Activated CD8-positive, alpha-beta memory T cell treated with anti-CD3 and anti-CD28 coated beads, Interleukin-2, amount 50 U/mL, for 4 hours (primary cell): ENCODE data around the gene ADAMTS13.
"Not testable (repeated sequence)": the region's sequence is repeated elsewhere in the genome, so short reads cannot be mapped to it uniquely, and the experiment has no call there.

Experiments used
- DNase-seq: peaks from one replicate; pipeline ENCODE4 v3.0.0-alpha.2; 2020

Gene ADAMTS13

DNA sequence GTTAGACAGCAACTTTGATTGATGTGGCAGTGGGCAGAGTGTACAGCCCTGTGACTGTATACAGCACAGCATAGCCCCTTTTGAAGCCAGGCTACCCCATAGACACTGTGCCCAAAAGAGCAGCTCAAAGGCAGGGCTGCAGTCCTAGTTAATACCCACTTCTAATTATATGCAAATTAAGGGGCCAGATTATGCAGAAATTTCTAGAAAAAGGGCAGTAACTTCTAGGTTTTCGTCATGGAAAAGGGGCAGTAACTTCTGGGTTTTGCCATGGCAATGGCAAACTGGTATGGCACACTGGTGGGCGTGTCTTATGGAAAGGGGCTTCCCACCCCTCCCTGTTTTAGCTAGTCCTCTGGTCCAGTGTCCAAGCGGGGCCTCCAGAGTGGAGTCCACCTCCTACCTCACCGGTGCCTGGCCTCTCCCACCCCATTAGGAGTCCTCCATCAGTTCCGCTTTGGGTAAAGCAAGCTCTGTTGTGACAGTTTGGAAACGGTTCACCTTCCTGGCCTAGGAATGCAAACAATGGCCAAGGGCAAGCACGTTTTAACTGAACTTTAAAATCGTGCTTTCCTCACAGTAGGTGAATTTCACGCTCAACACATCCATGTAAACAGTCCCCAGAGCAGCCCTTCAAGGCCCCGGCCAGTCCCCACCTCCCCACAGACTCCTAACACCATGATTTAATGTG lies 5.6 kb downstream of the ADAMTS13 start:
- no peak for DNase-seq

DNA sequence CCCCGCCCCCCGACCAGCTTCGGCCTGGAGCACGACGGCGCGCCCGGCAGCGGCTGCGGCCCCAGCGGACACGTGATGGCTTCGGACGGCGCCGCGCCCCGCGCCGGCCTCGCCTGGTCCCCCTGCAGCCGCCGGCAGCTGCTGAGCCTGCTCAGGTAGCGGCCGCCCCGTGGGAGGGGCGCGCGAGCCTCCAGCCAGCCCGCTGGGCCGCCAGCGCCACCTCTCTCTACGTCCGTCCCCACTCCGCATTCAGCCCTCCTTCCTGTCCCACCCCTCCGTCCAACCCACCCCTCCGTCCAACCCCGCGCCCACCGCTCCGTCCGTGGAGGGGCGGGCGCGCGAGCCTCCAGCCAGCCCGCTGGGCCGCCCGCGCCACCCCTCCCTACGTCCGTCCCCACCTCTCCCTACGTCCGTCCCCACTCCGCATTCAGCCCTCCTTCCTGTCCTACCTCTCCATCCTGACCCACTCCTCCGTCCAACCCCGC lies 6.5 kb downstream of the ADAMTS13 start:
- no peak for DNase-seq

DNA sequence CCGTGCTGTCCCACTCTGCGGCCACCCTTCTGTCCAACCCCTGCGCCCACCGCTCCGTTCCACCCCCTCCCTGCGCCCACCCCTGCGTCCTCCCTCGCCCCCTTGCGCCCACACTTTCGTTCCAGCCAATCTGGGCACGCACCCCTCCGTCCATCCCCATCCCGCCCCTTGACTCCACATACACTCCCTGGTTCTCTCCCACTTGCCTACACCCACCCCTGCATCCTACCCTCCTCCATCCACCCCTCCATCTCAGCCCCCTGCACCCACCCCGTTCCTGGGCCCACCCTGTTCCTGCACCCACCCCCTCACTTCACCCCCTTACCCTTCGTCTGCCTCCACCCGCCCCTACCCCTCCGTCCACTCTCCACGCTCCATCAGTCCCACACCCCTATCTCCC lies 7.0 kb downstream of the ADAMTS13 start:
- no peak for DNase-seq

DNA sequence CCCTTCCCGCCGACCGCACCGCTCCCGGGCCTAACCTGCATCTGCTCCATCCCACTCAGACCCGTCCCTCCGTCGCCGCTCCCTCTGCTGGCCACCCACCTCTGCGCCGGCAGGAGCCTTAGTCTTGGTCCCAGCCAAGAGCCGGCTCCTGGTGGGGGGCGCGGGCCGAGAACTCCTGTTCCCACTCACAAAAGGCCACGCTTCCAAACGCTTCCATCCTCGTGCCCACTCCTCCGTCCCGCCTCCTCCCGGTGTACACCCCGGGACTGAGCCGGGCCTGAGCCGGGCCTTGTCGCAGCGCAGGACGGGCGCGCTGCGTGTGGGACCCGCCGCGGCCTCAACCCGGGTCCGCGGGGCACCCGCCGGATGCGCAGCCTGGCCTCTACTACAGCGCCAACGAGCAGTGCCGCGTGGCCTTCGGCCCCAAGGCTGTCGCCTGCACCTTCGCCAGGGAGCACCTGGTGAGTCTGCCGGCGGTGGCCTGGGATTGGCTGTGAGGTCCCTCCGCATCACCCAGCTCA lies 7.5 kb downstream of the ADAMTS13 start:
- peak; percentile 34 for DNase-seq

DNA sequence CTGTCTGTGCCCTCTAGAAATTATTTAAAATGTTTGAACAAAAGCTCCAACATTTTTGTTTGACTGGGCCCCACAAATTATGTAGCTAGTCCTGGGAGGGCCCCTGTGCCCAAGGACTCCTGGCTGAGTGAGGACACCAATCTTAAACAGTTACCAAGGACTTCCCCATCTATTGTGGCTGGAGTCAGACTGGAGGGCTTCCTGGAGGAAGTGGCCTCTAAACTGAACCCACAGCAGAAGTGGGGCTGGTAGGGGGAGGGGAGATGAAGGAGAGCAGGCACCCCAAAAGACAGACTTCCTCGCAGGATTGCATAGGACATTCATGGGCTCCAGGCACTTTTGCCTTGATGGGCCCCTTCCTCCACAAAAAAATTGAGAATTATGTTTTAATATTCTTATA lies 8.1 kb downstream of the ADAMTS13 start:
- no peak for DNase-seq

DNA sequence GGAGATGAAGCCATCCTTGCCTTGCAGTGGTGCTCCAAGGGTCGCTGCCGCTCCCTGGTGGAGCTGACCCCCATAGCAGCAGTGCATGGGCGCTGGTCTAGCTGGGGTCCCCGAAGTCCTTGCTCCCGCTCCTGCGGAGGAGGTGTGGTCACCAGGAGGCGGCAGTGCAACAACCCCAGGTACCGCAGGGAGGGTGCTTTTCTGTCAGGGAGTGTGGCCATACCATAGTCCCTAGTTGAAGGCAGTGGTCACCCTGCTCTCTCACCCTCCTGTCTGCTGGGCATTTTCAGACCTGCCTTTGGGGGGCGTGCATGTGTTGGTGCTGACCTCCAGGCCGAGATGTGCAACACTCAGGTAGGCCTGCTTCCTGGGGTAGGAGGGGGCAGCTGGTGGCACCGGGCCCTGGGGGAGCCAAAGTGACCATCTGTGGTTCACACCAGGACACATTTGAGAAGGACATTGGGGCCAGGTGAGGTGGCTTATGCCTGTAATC lies 11.2 kb downstream of the ADAMTS13 start:
- no peak for DNase-seq

DNA sequence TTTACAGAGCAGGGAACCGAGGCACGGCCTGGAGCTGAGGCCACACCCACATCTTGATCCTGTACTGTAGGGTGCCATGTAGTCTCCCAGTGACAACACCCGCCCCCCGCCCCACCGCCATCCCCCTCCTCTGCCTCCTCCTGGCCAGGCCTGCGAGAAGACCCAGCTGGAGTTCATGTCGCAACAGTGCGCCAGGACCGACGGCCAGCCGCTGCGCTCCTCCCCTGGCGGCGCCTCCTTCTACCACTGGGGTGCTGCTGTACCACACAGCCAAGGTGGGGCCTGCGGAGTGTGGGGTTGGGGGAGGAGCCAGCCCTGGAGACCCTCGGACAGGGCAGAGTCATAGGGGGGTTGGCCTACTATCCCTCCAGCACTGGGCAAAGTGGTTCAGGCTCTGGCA lies 14.5 kb downstream of the ADAMTS13 start:
- DNase-seq: no peak

DNA sequence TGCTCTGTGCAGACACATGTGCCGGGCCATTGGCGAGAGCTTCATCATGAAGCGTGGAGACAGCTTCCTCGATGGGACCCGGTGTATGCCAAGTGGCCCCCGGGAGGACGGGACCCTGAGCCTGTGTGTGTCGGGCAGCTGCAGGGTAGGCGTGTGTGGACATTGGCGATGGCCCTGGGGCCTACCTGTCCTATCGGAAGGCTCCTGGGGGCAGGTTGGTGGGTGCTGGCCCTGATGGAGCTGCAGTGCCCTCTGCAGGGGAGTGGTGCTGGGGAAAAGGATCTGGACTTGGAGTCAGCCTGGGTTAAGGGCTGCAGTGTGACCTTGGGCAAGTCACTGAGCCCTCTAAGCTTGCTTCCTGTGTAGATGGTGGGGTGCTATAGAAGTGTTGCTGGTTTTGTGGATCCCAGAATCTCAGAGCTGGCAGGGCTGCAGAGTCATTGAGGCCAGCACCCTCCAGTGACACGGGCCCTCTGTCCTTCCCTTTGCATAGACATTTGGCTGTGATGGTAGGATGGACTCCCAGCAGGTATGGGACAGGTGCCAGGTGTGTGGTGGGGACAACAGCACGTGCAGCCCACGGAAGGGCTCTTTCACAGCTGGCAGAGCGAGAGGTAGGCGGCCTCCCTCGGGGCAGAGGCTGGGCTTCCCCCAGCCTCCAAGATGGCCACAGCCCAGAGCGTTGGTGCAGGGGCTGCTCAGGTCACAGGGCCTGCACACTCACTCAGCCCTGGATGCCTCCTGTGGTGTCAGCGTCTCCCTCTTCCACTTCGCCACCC lies 15.8 kb downstream of the ADAMTS13 start:
- DNase-seq: no peak

DNA sequence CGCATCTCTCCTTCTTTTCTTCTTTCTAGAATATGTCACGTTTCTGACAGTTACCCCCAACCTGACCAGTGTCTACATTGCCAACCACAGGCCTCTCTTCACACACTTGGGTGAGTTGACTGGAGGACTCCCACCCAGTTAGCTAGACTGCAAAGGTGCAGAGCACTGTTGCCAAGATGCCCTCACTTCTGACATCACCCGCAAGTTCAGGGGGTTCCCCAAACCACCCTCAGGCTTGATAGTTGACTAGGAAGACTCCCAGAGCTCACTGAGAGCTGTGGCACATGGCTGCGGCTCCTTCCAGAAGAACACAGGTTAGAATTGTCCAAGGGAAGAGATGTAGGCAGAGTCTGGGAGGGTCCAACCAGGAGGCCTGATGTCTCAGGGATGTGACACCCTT lies 17.2 kb downstream of the ADAMTS13 start:
- DNase-seq: no peak

DNA sequence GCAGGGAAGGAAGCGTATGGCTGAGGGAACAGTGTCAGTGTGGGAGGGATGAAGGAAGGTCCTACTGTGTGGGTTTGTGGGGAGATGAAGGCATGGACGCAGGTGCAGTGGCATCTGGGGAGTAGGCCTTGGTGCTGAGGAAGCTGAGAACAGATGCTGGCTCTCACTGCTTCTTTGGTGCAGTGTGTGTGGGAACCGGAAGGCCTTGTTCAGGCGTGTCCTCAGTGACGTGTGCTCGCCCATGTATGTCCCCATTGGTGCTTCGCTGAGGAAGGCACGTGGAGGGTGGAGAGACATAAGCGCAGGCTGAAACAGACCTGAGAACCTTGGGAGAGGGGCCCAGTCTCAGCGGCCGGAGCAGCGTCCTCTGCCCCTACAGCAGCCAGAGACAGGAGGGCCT lies 18.7 kb downstream of the ADAMTS13 start:
- DNase-seq: no peak

DNA sequence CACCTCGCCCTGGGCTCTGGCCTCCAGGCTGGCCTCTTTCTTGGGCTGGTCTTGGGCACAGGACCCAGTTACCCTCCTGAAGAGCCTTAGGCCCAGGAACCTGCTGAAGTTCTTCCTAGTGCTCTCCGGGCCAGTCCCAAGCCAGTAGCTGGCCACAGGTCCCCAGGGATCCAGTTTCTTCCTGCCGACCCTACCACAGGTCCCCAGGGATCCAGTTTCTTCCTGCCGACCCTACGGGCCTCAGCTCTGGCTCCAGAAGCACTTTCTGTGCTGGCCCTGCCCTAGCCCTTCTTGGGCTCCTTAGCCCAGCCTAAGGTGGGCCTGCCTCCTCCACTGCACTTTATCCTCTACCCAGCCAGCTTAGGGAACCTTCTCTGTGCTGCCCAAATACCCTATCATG lies 19.4 kb downstream of the ADAMTS13 start:
- no peak for DNase-seq

DNA sequence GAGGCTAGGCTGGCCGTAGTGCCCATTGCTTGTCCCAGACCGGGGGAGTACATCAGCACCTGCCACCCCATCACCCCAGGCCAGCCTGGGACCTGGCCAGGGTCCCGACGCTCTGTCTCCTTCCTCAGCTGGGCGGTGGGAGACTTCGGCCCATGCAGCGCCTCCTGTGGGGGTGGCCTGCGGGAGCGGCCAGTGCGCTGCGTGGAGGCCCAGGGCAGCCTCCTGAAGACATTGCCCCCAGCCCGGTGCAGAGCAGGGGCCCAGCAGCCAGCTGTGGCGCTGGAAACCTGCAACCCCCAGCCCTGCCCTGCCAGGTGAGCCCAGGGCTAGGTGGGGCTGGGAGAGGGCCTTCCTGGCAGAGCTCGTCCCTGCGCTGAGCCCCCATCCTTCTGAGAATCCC lies 21.1 kb downstream of the ADAMTS13 start:
- no peak for DNase-seq

DNA sequence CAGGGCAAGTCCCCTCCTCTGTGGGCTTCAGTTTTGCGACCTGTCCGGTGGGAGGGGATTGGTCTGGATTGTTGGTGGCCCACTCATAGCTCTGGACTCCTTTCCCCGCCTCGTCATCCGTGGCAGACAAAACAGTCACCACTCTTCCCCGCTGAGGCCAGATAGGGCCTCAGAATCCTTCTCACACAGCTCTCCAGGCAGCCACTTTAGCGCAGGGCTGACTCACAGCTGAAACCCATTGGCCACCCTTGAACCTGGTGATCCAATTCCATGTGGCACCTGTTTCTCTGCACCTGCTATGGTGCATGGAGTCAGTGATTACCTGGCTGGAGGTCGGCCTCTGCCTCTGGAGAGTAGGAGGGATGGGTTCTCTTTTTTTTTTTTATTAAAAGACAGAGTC lies 21.8 kb downstream of the ADAMTS13 start:
- no peak for DNase-seq

DNA sequence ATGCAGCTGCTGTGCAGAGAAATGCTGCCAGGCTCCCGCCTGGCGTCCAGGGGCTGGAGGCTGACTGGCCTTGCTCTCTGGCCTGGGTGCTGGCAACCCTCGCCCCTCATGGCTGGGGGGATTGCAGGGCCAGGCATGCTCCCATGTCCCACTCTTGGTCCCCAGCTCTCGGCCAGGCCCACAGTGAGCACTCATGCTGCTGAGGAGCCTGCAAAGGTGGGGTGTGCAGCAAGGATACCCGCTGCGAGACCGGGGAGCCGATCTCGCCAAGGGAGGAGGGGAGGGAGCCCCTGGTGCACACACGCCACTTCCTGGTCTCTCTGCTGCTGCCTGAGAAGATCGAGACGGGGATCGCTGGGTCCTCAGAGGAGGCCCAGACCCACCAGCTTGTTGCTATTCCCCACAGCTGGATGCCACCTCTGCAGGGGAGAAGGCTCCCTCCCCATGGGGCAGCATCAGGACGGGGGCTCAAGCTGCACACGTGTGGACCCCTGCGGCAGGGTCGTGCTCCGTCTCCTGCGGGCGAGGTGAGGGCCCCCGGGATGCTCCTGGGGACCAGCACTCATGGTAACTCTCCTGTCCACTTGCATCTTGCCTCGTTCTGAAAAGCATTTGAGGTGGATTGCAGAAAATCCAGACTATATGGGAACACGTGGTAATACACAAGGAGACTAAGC lies 23.3 kb downstream of the ADAMTS13 start:
- DNase-seq: no peak

DNA sequence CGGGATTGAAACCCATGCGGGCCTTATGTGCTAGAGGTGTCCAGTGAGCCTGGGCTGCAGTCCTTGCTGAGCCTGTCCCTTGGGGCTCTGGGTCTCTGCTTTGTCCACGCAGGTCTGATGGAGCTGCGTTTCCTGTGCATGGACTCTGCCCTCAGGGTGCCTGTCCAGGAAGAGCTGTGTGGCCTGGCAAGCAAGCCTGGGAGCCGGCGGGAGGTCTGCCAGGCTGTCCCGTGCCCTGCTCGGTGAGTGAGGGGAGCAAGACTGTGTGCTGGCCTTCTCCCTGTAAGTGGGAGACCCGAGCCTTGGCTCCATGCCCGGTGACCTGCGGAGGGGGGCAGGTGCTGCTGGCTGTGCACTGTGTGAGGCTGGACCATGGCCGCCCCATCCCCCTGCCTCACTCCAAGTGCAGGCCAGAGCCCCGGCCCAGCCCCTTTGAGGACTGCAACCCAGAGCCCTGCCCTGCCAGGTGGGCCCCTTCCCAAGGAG lies 26.4 kb downstream of the ADAMTS13 start:
- DNase-seq: no peak

DNA sequence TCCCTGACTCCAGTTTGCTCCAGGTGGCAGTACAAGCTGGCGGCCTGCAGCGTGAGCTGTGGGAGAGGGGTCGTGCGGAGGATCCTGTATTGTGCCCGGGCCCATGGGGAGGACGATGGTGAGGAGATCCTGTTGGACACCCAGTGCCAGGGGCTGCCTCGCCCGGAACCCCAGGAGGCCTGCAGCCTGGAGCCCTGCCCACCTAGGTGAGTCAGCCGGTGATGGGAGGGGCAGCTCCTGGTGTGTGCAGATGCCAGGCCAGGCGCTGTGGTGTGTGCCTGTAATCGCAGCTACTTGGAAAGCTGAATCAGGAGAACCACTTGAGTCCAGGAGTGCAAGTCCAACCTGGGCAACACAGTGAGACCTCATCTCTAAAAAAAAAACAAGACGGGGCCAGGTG lies 27.6 kb downstream of the ADAMTS13 start:
- no peak for DNase-seq

DNA sequence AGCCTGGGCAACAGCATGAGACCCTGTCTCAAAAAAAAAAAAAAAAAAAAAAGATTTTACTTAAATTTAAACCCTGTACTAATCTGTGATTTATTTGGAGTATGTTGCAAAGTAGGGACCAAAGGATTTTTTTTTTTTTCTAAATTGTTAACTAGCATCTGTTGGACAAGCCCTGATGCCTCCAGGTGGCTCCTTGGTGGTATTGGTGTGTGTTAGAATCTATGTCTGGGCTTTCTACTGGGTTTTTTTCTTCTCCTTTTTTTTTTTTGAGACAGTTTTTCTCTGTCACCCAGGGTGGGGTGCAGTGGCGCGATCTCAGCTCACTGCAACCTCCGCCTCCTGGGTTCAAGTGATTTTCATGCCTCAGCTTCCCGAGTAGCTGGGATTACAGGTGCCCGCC lies 29.7 kb downstream of the ADAMTS13 start:
- not testable (repeated sequence) for DNase-seq

DNA sequence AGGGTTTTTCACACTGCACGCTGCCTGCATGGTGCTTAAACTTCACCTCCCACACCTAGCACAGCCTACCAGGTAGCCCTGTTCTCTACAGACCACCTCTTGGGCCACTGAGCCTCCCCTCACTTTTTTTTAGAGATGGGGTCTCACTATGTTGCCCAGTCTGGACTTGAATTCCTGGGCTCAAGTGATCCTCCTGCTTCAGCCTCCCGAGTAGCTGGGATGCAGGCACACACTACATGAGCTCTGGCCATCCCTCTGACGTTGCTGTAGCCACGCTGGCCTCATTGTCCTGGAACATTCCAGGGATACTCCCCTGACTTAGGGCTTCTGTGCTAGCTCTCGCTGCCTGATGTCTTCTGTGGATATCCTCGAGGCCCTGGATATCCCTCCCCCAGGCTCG lies 30.4 kb downstream of the ADAMTS13 start:
- DNase-seq: no peak

DNA sequence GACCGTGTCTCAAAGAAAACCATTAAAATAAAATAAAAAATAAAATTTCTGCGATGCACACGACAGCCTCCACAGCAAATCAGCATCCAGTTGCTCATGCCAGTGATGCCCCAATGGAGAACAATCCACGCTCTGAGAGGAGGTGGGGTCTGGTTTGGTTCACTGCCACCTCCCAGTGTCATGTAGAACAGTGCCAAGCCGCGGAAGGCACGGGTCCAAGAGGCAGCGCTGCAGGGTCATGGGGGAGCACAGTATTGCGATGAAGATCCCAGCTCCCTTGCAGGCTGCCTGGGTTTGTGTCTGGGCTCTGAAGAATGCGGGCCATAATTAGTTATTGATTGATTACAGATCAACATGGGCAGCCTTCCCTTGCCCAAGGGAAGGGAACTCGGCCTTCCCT lies 31.5 kb downstream of the ADAMTS13 start:
- no peak for DNase-seq

DNA sequence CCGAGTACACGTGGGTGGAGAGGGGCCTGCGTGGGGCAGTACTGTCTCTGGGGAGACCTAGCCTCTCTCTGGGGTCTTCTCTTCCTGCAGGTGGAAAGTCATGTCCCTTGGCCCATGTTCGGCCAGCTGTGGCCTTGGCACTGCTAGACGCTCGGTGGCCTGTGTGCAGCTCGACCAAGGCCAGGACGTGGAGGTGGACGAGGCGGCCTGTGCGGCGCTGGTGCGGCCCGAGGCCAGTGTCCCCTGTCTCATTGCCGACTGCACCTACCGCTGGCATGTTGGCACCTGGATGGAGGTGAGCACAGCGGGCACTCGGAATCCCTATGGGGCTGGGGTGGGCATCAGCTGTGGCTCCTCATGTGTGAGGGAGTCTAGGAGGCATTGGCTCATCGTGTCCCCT lies 32.2 kb downstream of the ADAMTS13 start:
- no peak for DNase-seq

DNA sequence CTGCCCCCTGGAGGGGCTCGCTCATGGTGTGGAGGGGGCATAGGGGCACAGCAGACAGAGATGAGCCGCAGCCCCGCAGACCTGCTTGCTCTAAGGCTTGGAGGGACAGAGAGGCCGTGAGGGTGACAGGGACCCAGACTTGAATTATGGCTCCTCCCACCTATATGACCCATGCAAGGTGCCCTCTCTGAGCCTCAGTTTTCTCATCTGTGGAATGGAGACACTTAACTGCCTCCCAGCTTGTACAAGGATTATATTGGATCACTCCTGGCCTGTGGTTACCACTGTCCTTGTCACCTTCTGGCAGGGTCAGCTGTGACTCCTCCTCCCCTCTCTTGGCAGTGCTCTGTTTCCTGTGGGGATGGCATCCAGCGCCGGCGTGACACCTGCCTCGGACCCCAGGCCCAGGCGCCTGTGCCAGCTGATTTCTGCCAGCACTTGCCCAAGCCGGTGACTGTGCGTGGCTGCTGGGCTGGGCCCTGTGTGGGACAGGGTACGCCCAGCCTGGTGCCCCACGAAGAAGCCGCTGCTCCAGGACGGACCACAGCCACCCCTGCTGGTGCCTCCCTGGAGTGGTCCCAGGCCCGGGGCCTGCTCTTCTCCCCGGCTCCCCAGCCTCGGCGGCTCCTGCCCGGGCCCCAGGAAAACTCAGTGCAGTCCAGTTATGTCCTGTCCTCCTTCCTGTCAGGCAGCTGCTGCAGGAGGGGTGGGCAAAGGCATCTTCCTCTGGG lies 32.9 kb downstream of the ADAMTS13 start:
- DNase-seq: no peak

DNA sequence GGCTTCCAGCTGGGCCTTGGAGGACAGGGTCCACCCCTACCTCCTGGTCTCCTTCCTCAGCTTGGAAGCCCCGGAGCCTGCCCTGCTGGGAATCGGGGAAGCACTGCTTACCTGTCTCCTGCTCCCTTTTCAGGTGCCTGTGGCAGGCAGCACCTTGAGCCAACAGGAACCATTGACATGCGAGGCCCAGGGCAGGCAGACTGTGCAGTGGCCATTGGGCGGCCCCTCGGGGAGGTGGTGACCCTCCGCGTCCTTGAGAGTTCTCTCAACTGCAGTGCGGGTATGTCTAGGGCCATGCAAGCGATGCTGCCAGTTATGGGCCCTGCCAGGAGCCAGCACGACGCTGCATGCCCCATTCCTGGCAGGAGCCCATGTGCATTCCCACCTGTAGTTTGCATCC lies 33.8 kb downstream of the ADAMTS13 start:
- DNase-seq: no peak

DNA sequence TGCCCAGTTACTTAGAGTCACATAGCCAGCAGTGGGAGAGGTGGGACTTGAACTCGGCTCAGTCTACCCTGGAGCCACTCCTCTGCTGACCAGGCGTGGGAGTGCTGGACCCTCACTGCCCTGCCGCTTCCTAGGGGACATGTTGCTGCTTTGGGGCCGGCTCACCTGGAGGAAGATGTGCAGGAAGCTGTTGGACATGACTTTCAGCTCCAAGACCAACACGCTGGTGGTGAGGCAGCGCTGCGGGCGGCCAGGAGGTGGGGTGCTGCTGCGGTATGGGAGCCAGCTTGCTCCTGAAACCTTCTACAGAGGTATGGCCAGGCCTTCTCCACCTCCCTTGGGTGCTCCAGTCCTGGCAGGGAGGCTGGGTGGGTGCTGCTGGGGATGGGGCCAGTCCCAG lies 34.2 kb downstream of the ADAMTS13 start:
- no peak for DNase-seq
